Peyer's patch (tissue), 4 donors: Measurements from ENCODE around the gene SERGEF. TPM values are rescaled to one million over a fixed set of nuclear protein-coding genes. Genes with fewer than 3 reads are reported as not detected.

Experiments used
- DNase-seq, 3 donors: peaks; one replicate each; pipeline ENCODE4 v3.0.0-alpha.2; 2017 to 2019
- H3K27ac ChIP-seq, 4 donors: fragments of 200-600 bp; sonication (generic); one replicate each; pipeline ENCODE4 v1.5.1; 2016 to 2019
- H3K27me3 ChIP-seq, 2 donors: fragments of 200-600 bp; sonication (generic); one replicate each; pipeline ENCODE4 v1.5.1; 2019
- H3K36me3 ChIP-seq, 3 donors: fragments of 200-600 bp; sonication (generic); one replicate each; pipeline ENCODE4 v1.5.1; 2016 to 2019
- H3K4me1 ChIP-seq, 4 donors: fragments of 200-600 bp; sonication (generic); one replicate each; pipeline ENCODE4 v1.5.1; 2016 to 2019
- H3K4me3 ChIP-seq, 4 donors: fragments of 200-600 bp; sonication (generic); 1 replicate in 3 of 4; 2 replicates in 1 of 4; pipeline ENCODE4 v1.5.1; 2016 to 2019; ENCODE audit warnings: mild to moderate bottlenecking in 1 of 4
- H3K9me3 ChIP-seq, 4 donors: fragments of 200-600 bp; sonication (generic); one replicate each; pipeline ENCODE4 v1.5.1; 2016 to 2019; ENCODE audit warnings: mild to moderate bottlenecking in 1 of 4
- POLR2A ChIP-seq, 2 donors: fragments of 450-650 bp; IDR thresholded peaks; one replicate each; pipeline ENCODE4 v1.5.1; 2017; ENCODE audit warnings: antibody characterized with exemption in 2 of 2, mild to moderate bottlenecking in 2 of 2, moderate library complexity in 2 of 2
- total RNA-seq, 4 donors: library from RNA; depleted of rRNA; stranded (reverse); fragments of >200 nt; gene quantifications; one replicate each; pipeline ENCODE4 v1.1.0, GENCODE V29; 2016
- TF ChIP-seq, protein P1 (sequence below), 6 experiments: fragments of 450-650 bp in 4 of 6; fragments of 200-600 bp in 2 of 6; sonication (generic) in 1 of 6; IDR thresholded peaks; one replicate each; pipeline ENCODE4 v1.5.1; 2017 to 2019; ENCODE audit warnings: antibody characterized with exemption in 6 of 6, mild to moderate bottlenecking in 3 of 6, moderate library complexity in 1 of 6

The SERGEF gene
- total RNA-seq, 4 donors from 2014 or later = 19.4 to 40.4 (median 27.7) TPM

DNA sequence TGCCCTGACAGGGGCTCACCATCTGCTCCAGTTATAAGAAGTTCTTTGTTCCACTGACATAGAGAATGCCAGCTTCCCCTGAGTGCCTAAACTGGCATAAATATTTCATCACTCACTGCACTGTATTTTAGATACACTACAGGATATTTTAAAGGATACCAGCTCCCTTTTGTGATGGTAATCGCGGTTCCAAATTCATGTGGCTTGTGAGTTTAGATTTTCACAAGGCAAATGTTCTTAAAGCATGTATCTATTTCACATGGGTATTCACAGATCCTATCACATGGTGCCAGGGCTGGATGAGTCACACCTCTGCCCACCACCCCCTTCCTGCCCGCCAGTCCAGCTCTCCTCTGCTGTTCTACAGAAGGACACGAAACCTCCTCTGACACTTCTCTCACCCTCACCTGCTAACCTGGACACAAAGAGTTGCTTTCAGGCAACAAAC is 172.7 kb downstream of the SERGEF start:
- Histone ChIP-seq H3K27me3 (no peaks in the 10 kb centered on the region), H3K4me3 (no peak overlapping the region), H3K27ac (no peak overlapping the region), H3K4me1 (no peaks in the 10 kb centered on the region), H3K36me3 (no peaks in the 10 kb centered on the region), H3K9me3 (no peaks in the 10 kb centered on the region)
- no peak for DNase-seq
- TF ChIP-seq POLR2A (IDR thresholded peaks at IDR 0.05) = no peak
- TF ChIP-seq, protein P1, sequence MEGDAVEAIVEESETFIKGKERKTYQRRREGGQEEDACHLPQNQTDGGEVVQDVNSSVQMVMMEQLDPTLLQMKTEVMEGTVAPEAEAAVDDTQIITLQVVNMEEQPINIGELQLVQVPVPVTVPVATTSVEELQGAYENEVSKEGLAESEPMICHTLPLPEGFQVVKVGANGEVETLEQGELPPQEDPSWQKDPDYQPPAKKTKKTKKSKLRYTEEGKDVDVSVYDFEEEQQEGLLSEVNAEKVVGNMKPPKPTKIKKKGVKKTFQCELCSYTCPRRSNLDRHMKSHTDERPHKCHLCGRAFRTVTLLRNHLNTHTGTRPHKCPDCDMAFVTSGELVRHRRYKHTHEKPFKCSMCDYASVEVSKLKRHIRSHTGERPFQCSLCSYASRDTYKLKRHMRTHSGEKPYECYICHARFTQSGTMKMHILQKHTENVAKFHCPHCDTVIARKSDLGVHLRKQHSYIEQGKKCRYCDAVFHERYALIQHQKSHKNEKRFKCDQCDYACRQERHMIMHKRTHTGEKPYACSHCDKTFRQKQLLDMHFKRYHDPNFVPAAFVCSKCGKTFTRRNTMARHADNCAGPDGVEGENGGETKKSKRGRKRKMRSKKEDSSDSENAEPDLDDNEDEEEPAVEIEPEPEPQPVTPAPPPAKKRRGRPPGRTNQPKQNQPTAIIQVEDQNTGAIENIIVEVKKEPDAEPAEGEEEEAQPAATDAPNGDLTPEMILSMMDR (IDR thresholded peaks at IDR 0.05) = no peak

GRCh38 chr11:17839450-17839849 is 173.4 kb downstream of the SERGEF start:
- Histone ChIP-seq H3K9me3 (no peaks in the 10 kb centered on the region), H3K27me3 (no peaks in the 10 kb centered on the region), H3K36me3 (no peaks in the 10 kb centered on the region), H3K4me1 (no peaks in the 10 kb centered on the region), H3K27ac (no peak overlapping the region), H3K4me3 (no peak overlapping the region)
- TF ChIP-seq, protein P1 (IDR thresholded peaks at IDR 0.05) = no peak
- TF ChIP-seq POLR2A (IDR thresholded peaks at IDR 0.05) = no peak
- DNase-seq = no peak

DNA sequence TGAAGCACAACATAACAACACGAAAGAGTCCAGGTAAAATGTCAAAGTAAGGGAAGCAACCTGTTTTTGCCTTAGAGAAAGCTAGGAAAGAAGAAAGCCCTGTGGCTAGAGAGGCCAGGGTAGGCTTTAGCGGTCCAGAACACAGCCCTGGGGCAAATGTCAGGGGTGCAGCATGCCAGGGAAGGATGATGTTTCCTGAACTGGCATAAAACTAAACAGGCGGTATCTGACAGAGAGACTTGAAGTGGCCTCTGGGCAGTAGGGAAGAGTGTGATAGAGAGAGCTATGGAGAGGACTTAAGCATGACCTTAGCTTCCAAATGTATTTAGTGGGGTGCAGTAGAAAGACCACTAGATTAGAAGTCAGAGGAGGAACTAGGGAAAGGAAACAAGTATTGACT is 174.7 kb downstream of the SERGEF start:
- H3K4me3 ChIP-seq = no peak overlapping the region
- no peaks in the 10 kb centered on the region for H3K4me1 ChIP-seq
- DNase-seq = no peak
- H3K36me3 ChIP-seq = no peaks in the 10 kb centered on the region
- no peak overlapping the region for H3K27ac ChIP-seq
- no peaks in the 10 kb centered on the region for H3K9me3 ChIP-seq
- no peak for TF ChIP-seq POLR2A (IDR thresholded peaks at IDR 0.05)
- TF ChIP-seq, protein P1 (IDR thresholded peaks at IDR 0.05) = no peak
- no peaks in the 10 kb centered on the region for H3K27me3 ChIP-seq

GRCh38 chr11:17831883-17832282 is 181.0 kb downstream of the SERGEF start:
- TF ChIP-seq, protein P1 (IDR thresholded peaks at IDR 0.05) = no peak
- TF ChIP-seq POLR2A (IDR thresholded peaks at IDR 0.05) = no peak
- H3K9me3 ChIP-seq = no peaks in the 10 kb centered on the region
- no peak overlapping the region for H3K4me3 ChIP-seq
- H3K4me1 ChIP-seq = no peaks in the 10 kb centered on the region
- H3K27ac ChIP-seq = no peak overlapping the region
- no peak for DNase-seq
- no peaks in the 10 kb centered on the region for H3K27me3 ChIP-seq
- no peaks in the 10 kb centered on the region for H3K36me3 ChIP-seq

GRCh38 chr11:17831228-17831627 is 181.6 kb downstream of the SERGEF start:
- Histone ChIP-seq H3K9me3 (no peaks in the 10 kb centered on the region), H3K27me3 (no peaks in the 10 kb centered on the region), H3K27ac (no peak overlapping the region), H3K36me3 (no peaks in the 10 kb centered on the region), H3K4me1 (no peaks in the 10 kb centered on the region), H3K4me3 (no peak overlapping the region)
- DNase-seq = no peak
- no peak for TF ChIP-seq POLR2A (IDR thresholded peaks at IDR 0.05)
- TF ChIP-seq, protein P1 (IDR thresholded peaks at IDR 0.05) = no peak

- Histone ChIP-seq H3K27ac (no peak overlapping the region), H3K9me3 (no peaks in the 10 kb centered on the region), H3K4me3 (no peak overlapping the region), H3K27me3 (no peaks in the 10 kb centered on the region), H3K36me3 (no peaks in the 10 kb centered on the region), H3K4me1 (no peaks in the 10 kb centered on the region)
- DNase-seq = peak in 1 of 3 donors; percentile 52
- TF ChIP-seq, protein P1 (IDR thresholded peaks at IDR 0.05) = no peak
- no peak for TF ChIP-seq POLR2A (IDR thresholded peaks at IDR 0.05)
These were observed 184.5 kb downstream of the SERGEF start for GRCh38 chr11:17828311-17828751.
